ENCODE results near the gene TACR2.
A peak's percentile ranks its signal among the peaks of the same experiment; 100 is the strongest.
"Not testable (repeated sequence)": the region's sequence is repeated elsewhere in the genome, so short reads cannot be mapped to it uniquely, and the experiment has no call there.

Gene TACR2

GRCh38 chr10:69416695-69417094, at the start of gene TACR2:
Gene TACR2 (minus strand): TSS chr10:69416918. CDS start chr10:69416323, 595 bp downstream.
- DNase-seq, result no peak

DNA sequence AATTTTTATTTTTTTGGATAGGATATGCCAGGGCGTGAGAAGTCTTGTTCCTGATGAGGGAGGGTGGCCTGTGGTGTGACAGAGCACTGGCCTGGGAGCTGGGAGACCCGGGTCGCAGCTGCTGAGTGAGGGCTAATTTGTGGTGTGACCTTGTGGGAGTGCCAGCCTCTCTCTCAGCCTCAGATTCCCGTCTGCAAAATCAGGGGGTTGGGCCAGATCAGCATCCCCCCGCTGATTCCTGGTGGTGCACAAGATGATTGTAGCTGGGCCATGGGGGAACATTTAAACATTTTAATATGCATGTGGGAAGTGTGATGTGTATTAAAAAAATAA, 49.4 kb upstream of the TACR2 start:
- no peak for DNase-seq

GRCh38 chr10:69465457-69466157, 48.9 kb upstream of the TACR2 start:
- DNase-seq, result no peak

DNA sequence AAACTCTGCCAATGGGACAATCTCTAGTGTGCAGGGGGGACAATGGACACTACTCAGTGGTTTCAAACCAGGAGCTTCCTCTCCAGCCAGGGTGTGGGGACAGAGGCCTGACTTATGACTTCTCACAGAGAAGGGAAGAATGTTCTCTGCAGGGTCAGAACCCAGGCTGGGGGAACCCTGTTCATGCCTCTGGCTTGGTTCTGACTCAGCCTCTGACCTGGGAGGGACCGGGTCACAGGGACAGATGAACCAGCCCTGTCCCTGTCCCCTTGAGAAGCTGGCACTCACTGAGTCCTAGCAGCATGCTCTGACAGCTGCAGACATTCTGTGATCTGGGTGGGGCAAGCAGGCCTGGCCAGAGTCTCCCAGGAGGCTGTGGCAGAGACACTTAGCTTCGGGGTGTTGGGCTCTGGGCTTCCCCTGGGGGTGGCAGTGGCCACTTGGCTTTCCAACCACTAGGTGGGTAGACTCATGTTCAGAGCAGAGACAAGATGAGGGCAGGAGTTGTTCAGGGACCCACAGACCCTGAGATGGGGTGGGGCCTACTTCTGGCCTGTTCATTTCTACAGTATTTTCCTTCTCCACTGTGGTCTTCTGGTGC, 48.2 kb upstream of the TACR2 start:
- no peak for DNase-seq

DNA sequence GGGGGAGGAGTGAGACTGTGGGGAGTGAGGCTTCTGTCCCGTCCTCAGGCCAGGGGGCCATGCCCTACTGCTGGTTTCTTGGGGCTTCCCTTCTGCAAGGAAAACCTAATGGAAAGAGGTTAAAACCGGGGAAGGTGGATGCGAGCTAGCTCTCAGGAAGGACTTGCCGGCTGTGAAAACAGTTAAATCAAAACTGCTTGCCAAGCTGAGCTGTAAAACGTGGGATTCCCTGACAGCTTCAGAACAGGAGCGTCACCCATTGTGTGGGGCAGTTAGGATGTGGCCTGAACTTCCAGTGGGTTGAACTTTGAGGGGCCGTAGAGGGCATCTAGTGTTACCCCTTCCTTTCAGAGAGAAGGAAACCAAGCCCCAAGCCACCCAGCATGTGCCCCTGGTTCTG, 47.7 kb upstream of the TACR2 start:
- DNase-seq, result no peak

- DNase-seq, result no peak
These were observed 47.2 kb upstream of the TACR2 start for GRCh38 chr10:69463886-69464285.

DNA sequence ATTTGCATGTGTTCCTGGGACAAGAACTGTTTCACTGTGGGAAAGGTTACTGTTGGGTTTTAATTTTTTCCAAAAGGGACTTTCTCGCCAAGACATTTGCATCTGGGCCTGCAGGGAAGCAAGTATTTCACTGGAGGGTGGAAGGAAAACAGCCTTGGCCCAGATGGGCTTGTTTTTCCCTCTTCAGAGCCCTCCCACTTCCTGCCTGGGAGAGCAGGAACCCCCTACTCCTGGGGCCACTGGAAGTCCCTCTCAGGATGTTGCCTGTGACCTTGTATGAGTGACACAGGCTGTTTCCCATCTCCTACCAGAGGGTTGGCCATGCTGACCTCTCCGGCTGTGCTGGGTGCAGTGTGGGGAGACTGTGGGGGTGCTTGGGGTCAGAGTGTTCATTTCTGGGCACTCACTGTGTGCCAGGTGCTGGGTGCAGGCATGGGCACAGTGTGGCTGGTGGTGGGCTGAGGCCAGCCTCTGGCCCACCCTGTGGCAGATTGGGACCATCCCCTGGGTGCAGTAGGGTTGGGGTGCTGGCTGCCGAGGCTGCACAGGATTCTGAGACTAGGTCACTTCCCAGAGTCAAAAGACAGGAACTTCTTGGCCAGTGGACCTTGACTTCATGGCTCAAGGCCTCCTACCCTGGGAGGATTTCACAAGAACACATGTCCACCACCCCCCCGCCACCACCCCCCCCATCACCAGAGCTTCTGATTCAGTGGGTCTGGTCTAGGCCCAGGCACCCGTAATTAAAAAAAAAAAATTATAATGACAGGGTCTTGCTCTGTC, 44.7 kb upstream of the TACR2 start:
- no peak for DNase-seq

- DNase-seq, result no peak
These were observed 44.0 kb upstream of the TACR2 start for GRCh38 chr10:69460576-69461242.

GRCh38 chr10:69459893-69460575, 43.3 kb upstream of the TACR2 start:
- no peak for DNase-seq

DNA sequence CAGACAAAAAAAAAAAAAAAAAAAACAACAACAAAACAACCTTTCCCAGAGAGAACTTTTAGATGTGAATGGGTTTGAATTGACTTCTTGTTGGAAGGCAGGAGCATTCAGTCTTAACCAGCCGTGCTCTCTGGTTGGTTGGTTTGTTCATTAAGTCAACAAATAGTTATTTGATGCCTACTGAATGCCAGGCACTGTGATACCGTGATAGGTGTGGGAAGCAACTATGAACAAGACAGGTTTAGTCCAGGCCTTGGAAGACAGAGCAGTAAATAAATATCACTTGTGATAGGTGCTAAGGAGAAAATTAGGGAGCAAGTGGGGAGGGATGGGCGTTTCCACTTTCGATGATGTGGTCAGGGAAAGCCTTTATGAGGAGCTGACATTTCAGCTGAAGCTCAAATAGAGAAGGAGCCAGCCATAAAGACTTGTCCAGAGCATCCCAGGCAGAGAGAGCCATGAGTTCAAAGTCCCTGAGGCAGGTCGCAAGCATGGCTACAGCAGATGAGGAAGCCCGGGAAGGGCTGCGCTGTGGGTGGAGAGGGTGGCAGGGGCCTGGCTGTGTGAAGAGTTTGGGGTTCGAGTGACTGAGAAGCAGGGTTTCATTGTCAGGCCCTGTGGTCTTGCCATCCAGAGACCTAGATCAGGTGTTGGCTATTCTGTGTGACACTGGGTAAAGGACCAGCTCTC, 42.5 kb upstream of the TACR2 start:
- no peak for DNase-seq

- DNase-seq, result no peak
These were observed 41.8 kb upstream of the TACR2 start for GRCh38 chr10:69458430-69459100.

- peak; percentile 30 for DNase-seq
These were observed 41.1 kb upstream of the TACR2 start for GRCh38 chr10:69457771-69458237.

DNA sequence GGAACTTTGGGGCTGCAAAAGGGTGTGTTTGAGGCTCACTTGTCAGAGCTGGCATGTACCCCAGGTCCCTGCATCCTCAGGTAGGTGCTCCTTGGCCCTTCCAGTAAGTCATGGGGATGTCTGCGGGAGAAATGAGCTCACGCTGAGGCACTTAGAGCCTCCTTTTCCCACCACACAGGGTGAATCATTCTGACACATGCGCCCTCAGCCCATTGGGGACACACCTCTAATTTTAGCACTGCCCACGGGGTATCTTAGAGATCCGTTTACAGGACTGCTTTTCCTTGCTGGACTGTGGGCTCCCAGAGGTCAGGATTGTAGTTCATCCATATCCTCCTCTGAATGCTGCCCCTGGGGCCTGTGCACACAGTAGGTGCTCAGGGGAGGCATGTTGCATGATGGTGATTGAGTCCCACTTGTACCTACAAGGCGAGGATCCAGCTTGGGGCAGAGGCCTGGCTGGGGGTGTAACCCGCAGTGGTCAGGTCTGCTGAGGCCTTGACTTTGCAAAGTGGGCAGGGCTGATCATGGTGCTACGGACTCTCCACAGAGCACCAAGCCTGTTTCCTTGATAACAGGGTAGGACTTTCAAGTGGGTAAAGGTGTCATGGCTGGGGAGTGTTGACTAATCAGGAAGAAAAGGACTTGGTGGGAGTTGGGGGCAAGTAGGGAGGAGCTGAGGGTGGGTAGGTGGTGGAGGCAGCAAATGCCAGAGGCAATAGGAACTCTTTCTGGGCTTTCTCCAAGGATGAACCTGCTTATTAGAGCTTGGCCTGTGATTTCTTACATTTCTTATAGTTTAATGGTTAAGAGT, 40.4 kb upstream of the TACR2 start:
- no peak for DNase-seq

- no peak for DNase-seq
These were observed 38.5 kb upstream of the TACR2 start for GRCh38 chr10:69455006-69455763.

GRCh38 chr10:69453795-69454194, 37.1 kb upstream of the TACR2 start:
- DNase-seq, result no peak

- no peak for DNase-seq
These were observed 36.1 kb upstream of the TACR2 start for GRCh38 chr10:69452676-69453415.

- no peak for DNase-seq
These were observed 35.1 kb upstream of the TACR2 start for GRCh38 chr10:69451784-69452251.

- no peak for DNase-seq
These were observed 34.6 kb upstream of the TACR2 start, which contains the start of gene TSPAN15 for GRCh38 chr10:69451209-69451783. Gene TSPAN15 (plus strand): TSS chr10:69451465. CDS start chr10:69451595, 130 bp downstream.

GRCh38 chr10:69450395-69450794, 33.7 kb upstream of the TACR2 start:
- DNase-seq, result not testable (repeated sequence)

Measured in NCI-H524 treated with DMSO at 0.1 percent for 48 hours (cell line).